B cell (primary cell): ENCODE data around the gene OCA2.

Experiments used
- EZH2 ChIP-seq: IDR thresholded peaks from 2 replicates; pipeline ENCODE4 v1.6.1; 2012; ENCODE audit warnings: borderline replicate concordance, low read depth, mild to moderate bottlenecking, moderate library complexity, low read length; ENCODE audit not compliant: insufficient read depth, poor library complexity, severe bottlenecking
- TF ChIP-seq, protein P1 (sequence below): fragments of 200-600 bp; IDR thresholded peaks from one replicate; pipeline ENCODE4 v1.8.0; 2022; ENCODE audit warnings: antibody characterized with exemption, mild to moderate bottlenecking

DNA sequence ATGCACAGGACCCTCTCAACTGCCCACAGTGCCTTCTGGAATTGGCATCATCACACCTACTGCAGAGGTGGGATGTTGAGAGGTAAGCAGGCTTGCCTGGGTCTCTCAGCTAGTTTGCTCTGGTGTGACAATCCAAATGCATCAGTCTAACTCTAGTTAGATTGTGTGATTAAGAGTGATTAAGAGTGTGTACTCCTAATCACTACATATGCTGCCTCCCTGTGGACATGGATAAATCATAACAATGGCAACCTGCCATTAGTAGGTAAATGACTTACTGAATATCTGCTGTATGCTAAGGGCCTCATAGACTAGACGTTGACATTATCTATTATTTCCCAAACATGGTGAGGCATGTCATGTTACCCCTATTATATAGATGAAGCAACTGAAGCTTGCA is 342.1 kb downstream of the OCA2 start:
- TF ChIP-seq, protein P1, sequence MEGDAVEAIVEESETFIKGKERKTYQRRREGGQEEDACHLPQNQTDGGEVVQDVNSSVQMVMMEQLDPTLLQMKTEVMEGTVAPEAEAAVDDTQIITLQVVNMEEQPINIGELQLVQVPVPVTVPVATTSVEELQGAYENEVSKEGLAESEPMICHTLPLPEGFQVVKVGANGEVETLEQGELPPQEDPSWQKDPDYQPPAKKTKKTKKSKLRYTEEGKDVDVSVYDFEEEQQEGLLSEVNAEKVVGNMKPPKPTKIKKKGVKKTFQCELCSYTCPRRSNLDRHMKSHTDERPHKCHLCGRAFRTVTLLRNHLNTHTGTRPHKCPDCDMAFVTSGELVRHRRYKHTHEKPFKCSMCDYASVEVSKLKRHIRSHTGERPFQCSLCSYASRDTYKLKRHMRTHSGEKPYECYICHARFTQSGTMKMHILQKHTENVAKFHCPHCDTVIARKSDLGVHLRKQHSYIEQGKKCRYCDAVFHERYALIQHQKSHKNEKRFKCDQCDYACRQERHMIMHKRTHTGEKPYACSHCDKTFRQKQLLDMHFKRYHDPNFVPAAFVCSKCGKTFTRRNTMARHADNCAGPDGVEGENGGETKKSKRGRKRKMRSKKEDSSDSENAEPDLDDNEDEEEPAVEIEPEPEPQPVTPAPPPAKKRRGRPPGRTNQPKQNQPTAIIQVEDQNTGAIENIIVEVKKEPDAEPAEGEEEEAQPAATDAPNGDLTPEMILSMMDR, result no peak
- no peak for TF ChIP-seq EZH2
